Measurements from ENCODE around the gene BCL2L11.

BCL2L11 gene

DNA sequence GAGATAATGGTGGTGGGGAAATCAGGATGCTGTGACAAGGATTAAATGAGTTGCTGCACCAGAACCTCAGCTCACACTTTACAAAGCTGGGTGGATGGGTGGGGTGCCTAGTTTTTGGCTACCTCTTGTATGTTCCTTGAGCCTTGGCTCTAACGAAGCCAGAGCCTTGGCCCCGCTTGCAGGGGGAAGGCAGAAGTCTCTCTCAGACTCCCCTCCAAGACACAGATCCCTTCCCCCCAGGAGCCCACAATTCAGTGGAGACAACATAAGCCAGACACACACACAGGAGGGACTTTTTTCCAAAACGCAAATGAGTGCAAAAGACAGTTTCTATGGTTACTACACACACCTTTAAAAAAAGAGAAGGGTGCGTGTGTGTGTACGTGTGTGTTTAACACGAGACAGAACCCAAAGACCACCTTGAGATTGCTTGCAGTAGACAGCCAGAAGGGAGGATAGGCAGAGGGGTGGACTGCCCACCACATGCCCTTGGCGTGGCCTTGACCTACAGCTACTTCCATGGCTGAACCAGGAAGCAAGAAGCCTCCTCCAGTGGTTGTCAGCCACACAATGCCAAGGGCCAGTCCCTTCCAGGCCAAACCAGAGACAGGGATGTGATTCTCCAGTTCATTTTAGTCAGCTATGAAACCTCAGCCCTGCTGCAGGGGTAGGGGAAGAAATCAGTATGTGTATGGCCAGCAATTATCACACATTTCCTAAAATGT is 70.3 kb downstream of the BCL2L11 start:
- H3K4me3 ChIP-seq (ENCODE audit: control insufficient read depth, low read depth, low read length), result no peak overlapping the region
- DNase-seq (ENCODE audit: low read depth), result no peak
- no peak for TF ChIP-seq CTCF (IDR thresholded peaks at IDR 0.05; ENCODE audit: control insufficient read depth, insufficient read depth, low read depth, low read length, missing control alignments)

GRCh38 chr2:111191877-111192276 is 71.2 kb downstream of the BCL2L11 start:
- no peak for DNase-seq (ENCODE audit: low read depth)
- TF ChIP-seq CTCF (IDR thresholded peaks at IDR 0.05; ENCODE audit: control insufficient read depth, insufficient read depth, low read depth, low read length, missing control alignments), result no peak

GRCh38 chr2:111192776-111193368 is 72.2 kb downstream of the BCL2L11 start:
- no peak overlapping the region for H3K4me3 ChIP-seq (ENCODE audit: control insufficient read depth, low read depth, low read length)
- TF ChIP-seq CTCF (IDR thresholded peaks at IDR 0.05; ENCODE audit: control insufficient read depth, insufficient read depth, low read depth, low read length, missing control alignments), result no peak
- DNase-seq (ENCODE audit: low read depth), result no peak

More at GRCh38 chr2:111191877-111192276, 71.2 kb downstream of the BCL2L11 start:
- no peak overlapping the region for H3K4me3 ChIP-seq (ENCODE audit: control insufficient read depth, low read depth, low read length)

DNA sequence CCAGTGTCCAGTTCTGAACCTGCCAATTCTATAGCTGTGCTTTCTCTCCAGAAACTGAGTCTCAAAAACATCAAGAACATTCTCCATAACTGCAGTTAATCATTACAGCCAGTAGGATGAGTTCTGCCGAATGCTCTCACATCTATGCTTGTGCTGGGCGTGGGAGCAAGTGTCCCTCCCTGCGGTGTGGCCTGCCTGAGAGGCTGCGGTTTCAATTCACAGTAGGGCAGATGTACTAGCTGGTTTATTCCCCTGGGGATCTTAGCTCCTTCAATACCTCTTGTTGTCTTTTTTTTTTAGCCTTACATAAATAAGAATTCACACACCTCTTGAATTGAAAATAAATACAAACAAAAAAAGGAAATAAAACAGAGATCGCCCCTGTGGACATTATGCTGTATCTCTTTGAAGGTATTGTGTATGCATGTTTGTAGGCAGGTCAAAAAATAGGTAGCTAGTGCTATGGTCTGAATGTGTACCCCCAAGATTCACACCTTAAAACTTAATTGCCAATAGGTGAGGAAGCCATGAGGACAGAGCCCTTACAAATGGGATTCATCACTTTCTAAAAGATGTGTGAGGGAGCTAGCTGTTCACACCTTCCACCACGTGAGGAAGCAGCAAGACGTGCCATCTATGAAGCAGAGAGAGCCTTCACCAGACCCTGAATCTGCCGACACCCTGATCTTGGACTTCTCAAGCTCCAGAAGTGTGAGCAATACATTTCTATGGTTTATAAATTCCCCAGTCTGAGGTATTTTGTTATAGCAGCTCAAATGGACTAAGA is 74.3 kb downstream of the BCL2L11 start:
- DNase-seq (ENCODE audit: low read depth), result no peak
- no peak for TF ChIP-seq CTCF (IDR thresholded peaks at IDR 0.05; ENCODE audit: control insufficient read depth, insufficient read depth, low read depth, low read length, missing control alignments)
- no peak overlapping the region for H3K4me3 ChIP-seq (ENCODE audit: control insufficient read depth, low read depth, low read length)

- no peak overlapping the region for H3K4me3 ChIP-seq (ENCODE audit: control insufficient read depth, low read depth, low read length)
- DNase-seq (ENCODE audit: low read depth), result no peak
- TF ChIP-seq CTCF (IDR thresholded peaks at IDR 0.05; ENCODE audit: control insufficient read depth, insufficient read depth, low read depth, low read length, missing control alignments), result no peak
Observed at GRCh38 chr2:111196435-111196834, 75.7 kb downstream of the BCL2L11 start.

DNA sequence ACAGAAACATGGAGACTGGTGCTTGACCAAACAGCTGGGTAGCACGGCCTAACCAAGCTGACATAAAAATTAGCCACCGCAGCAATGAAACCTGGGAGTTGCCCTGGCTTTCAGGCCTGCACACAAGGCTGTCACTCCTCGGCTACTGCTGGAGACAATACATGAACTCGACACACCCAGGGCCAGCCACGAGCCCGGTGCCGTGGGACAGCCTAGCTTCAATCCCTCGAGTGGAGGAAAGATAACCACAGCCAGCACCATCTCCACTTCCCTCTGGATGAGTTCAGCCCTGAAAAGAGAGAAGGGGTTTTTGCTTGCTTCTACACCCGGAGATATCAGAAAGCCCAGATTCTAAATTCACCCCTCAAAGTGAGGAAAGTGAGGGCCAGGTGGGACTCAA is 78.0 kb downstream of the BCL2L11 start:
- no peak for TF ChIP-seq CTCF (IDR thresholded peaks at IDR 0.05; ENCODE audit: control insufficient read depth, insufficient read depth, low read depth, low read length, missing control alignments)

More for the DNA sequence above, 78.0 kb downstream of the BCL2L11 start:
- DNase-seq (ENCODE audit: low read depth), result no peak
- H3K4me3 ChIP-seq (ENCODE audit: control insufficient read depth, low read depth, low read length), result no peak overlapping the region

Measured in AG09309 (cell line).